ENCODE data around the gene NF1.

DNA sequence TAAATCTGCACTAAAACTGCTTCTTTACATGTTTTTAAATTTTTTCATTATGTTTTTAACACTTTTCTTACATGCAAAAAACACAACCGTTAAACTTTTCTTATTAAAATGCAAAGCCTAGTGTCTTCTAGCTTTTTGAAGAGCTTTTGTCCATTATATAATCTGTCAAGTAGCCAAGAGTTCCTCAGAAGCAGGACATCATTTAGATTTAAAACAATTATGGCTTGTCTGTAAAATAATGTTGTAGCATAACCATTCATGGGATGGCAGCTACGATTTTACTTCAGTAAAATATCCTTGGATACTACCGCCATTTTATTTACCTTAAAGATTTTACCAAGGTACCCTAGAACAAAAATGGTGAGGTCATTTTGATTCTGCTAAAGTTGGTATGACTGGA, 199.5 kb downstream of the NF1 start:
- TF ChIP-seq, protein P1, sequence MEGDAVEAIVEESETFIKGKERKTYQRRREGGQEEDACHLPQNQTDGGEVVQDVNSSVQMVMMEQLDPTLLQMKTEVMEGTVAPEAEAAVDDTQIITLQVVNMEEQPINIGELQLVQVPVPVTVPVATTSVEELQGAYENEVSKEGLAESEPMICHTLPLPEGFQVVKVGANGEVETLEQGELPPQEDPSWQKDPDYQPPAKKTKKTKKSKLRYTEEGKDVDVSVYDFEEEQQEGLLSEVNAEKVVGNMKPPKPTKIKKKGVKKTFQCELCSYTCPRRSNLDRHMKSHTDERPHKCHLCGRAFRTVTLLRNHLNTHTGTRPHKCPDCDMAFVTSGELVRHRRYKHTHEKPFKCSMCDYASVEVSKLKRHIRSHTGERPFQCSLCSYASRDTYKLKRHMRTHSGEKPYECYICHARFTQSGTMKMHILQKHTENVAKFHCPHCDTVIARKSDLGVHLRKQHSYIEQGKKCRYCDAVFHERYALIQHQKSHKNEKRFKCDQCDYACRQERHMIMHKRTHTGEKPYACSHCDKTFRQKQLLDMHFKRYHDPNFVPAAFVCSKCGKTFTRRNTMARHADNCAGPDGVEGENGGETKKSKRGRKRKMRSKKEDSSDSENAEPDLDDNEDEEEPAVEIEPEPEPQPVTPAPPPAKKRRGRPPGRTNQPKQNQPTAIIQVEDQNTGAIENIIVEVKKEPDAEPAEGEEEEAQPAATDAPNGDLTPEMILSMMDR (IDR thresholded peaks at IDR 0.05), result no peak
- no peak for TF ChIP-seq EP300 (IDR thresholded peaks at IDR 0.05)
